ENCODE data around the gene ABHD17B.
"Not testable (repeated sequence)": the region's sequence is repeated elsewhere in the genome, so short reads cannot be mapped to it uniquely, and the experiment has no call there.

ABHD17B gene

GRCh38 chr9:71915495-71915894 lies 4.5 kb upstream of the ABHD17B start:
- DNase-seq (ENCODE audit: low read depth) = no peak

GRCh38 chr9:71911908-71912335 lies 929 bp upstream of the ABHD17B start:
- no peak for DNase-seq (ENCODE audit: low read depth)

GRCh38 chr9:71910650-71911060 lies 338 bp downstream of the ABHD17B start:
- DNase-seq (ENCODE audit: low read depth) = no peak

GRCh38 chr9:71909887-71910649 lies 925 bp downstream of the ABHD17B start:
- peak; percentile 15 for DNase-seq (ENCODE audit: low read depth)

GRCh38 chr9:71908825-71909224 lies 2.2 kb downstream of the ABHD17B start:
- no peak for DNase-seq (ENCODE audit: low read depth)

- DNase-seq (ENCODE audit: low read depth) = no peak
Measured at GRCh38 chr9:71904076-71904475, 6.9 kb downstream of the ABHD17B start.

- DNase-seq (ENCODE audit: low read depth) = no peak
Measured at GRCh38 chr9:71901695-71902597, 9.0 kb downstream of the ABHD17B start.

GRCh38 chr9:71898756-71899155 lies 12.2 kb downstream of the ABHD17B start:
- not testable (repeated sequence) for DNase-seq (ENCODE audit: low read depth)

GRCh38 chr9:71897577-71897976 lies 13.4 kb downstream of the ABHD17B start:
- DNase-seq (ENCODE audit: low read depth) = no peak

GRCh38 chr9:71896761-71897160 lies 14.2 kb downstream of the ABHD17B start:
- DNase-seq (ENCODE audit: low read depth) = no peak

GRCh38 chr9:71895955-71896354 lies 15.0 kb downstream of the ABHD17B start:
- no peak for DNase-seq (ENCODE audit: low read depth)

GRCh38 chr9:71895117-71895516 lies 15.9 kb downstream of the ABHD17B start:
- DNase-seq (ENCODE audit: low read depth) = no peak

GRCh38 chr9:71891557-71892189 lies 19.3 kb downstream of the ABHD17B start:
- DNase-seq (ENCODE audit: low read depth) = no peak

GRCh38 chr9:71890042-71890679 lies 20.8 kb downstream of the ABHD17B start:
- no peak for DNase-seq (ENCODE audit: low read depth)

GRCh38 chr9:71887362-71887761 lies 23.6 kb downstream of the ABHD17B start:
- no peak for DNase-seq (ENCODE audit: low read depth)

- DNase-seq (ENCODE audit: low read depth) = no peak
Measured at GRCh38 chr9:71886541-71886940, 24.5 kb downstream of the ABHD17B start.

- no peak for DNase-seq (ENCODE audit: low read depth)
Measured at GRCh38 chr9:71886015-71886414, 25.0 kb downstream of the ABHD17B start.

GRCh38 chr9:71885467-71885866 lies 25.5 kb downstream of the ABHD17B start:
- DNase-seq (ENCODE audit: low read depth) = no peak

GRCh38 chr9:71884005-71884404 lies 27.0 kb downstream of the ABHD17B start:
- no peak for DNase-seq (ENCODE audit: low read depth)

- DNase-seq (ENCODE audit: low read depth) = no peak
Measured at GRCh38 chr9:71879644-71880174, 31.3 kb downstream of the ABHD17B start.

GRCh38 chr9:71878327-71879274 lies 32.4 kb downstream of the ABHD17B start:
- no peak for DNase-seq (ENCODE audit: low read depth)

Data from activated T-cell treated with anti-CD3 and anti-CD28 coated beads for 24 hours (primary cell).